ENCODE data around the gene CAMTA1.

DNA sequence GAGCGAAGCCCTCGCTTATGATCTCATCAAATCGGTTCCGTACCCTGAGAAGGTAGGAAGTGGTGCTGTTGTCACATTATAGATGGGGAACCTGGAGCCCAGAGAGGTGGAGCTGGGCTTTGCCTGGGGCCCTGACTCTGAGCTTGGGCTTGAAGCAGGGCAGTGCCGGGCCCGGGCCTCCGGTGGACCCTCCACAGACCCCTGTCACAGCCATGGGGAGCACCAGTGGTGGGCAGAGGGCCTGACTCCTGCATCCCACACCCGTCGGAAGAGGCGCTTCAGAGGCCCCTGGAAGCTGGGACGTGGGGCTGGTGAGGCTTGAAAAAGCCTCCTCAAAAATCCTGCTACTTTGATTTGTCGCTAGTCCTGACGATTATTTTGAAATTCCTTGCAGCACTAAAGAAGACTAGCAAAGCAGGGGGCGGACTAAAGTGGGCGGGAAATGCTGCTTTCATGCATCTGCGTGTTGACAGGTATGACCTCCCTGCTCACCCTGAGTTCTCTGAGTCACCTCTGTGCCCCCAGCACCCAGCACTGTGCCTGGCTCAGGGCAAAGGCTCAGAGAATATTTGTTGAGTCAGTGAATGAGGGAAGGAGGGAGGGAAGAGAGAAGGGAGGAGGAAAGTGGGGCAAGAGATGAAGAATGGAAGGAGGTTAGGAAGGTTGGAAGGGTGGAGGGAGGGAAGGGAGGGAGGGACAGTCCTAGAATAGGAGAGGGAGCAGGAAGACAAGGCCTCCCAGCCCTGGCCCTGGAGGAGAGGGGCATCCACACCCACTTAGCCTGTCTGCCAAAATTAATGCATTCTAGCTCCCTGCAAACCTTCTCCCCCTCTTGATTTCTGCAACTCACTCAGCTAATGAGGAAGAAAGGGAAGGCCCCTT lies 723.0 kb downstream of the CAMTA1 start:
- no peak for TF ChIP-seq TARDBP (IDR thresholded peaks at IDR 0.05)
- no peak for TF ChIP-seq SUZ12 (IDR thresholded peaks at IDR 0.05)
- no peak for TF ChIP-seq BHLHE40 (IDR thresholded peaks at IDR 0.05; ENCODE audit: borderline replicate concordance)
- TF ChIP-seq SP1 (IDR thresholded peaks at IDR 0.05) = no peak
- no peak for TF ChIP-seq FOXK2 (IDR thresholded peaks at IDR 0.05)
- no peak for TF ChIP-seq CTBP1 (IDR thresholded peaks at IDR 0.05; ENCODE audit: borderline replicate concordance)
- TF ChIP-seq, protein P1, sequence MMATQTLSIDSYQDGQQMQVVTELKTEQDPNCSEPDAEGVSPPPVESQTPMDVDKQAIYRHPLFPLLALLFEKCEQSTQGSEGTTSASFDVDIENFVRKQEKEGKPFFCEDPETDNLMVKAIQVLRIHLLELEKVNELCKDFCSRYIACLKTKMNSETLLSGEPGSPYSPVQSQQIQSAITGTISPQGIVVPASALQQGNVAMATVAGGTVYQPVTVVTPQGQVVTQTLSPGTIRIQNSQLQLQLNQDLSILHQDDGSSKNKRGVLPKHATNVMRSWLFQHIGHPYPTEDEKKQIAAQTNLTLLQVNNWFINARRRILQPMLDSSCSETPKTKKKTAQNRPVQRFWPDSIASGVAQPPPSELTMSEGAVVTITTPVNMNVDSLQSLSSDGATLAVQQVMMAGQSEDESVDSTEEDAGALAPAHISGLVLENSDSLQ (IDR thresholded peaks at IDR 0.05) = no peak
- TF ChIP-seq HDGF (IDR thresholded peaks at IDR 0.05; ENCODE audit: borderline replicate concordance) = no peak
- no peak for TF ChIP-seq FOXM1 (IDR thresholded peaks at IDR 0.05; ENCODE audit: borderline replicate concordance)
- TF ChIP-seq FOXA1 (IDR thresholded peaks at IDR 0.05) = no peak
- no peak for TF ChIP-seq ZNF384 (IDR thresholded peaks at IDR 0.05)
